Neural progenitor cell (in vitro differentiated cells): ENCODE results near the gene BMP3.

Source experiments
- EZH2 ChIP-seq: fragments of 200-600 bp; sonication (generic); IDR thresholded peaks from 2 replicates; pipeline ENCODE4 v1.6.1; 2017; ENCODE audit warnings: antibody characterized with exemption, mild to moderate bottlenecking, moderate library complexity
- EZH2phosphoT487 ChIP-seq: fragments of 200-600 bp; sonication (generic); IDR thresholded peaks from 2 replicates; pipeline ENCODE4 v1.6.1; 2017; ENCODE audit warnings: antibody characterized with exemption
- TF ChIP-seq, protein P1 (sequence below): fragments of 200-600 bp; sonication (generic); IDR thresholded peaks from 2 replicates; pipeline ENCODE4 v1.5.1; 2017; ENCODE audit warnings: antibody characterized with exemption, mild to moderate bottlenecking

DNA sequence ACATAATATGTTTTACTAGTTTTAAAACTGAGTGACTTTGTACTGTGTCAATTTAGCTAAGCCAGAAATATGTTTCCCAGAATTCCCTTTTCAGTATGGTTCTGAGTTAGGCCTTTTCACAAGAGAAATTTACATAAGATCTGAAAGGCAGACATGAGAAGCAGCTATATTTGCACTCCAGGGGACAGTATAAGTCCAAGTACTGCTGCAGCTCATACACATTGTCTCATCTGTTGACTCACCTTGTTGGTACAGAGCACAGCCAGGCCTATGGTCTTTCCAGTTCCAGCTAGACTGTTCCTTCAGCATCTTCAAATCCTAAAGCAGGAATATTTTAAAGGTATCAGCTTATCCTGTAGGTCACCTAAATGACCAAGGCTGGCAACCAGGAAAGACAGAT is 53.5 kb downstream of the BMP3 start:
- TF ChIP-seq, protein P1, sequence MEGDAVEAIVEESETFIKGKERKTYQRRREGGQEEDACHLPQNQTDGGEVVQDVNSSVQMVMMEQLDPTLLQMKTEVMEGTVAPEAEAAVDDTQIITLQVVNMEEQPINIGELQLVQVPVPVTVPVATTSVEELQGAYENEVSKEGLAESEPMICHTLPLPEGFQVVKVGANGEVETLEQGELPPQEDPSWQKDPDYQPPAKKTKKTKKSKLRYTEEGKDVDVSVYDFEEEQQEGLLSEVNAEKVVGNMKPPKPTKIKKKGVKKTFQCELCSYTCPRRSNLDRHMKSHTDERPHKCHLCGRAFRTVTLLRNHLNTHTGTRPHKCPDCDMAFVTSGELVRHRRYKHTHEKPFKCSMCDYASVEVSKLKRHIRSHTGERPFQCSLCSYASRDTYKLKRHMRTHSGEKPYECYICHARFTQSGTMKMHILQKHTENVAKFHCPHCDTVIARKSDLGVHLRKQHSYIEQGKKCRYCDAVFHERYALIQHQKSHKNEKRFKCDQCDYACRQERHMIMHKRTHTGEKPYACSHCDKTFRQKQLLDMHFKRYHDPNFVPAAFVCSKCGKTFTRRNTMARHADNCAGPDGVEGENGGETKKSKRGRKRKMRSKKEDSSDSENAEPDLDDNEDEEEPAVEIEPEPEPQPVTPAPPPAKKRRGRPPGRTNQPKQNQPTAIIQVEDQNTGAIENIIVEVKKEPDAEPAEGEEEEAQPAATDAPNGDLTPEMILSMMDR = no peak
- TF ChIP-seq EZH2phosphoT487 = no peak
- TF ChIP-seq EZH2 = no peak
